Choroid plexus epithelial cell (primary cell): ENCODE results near the gene OR10H4.
"Not testable (repeated sequence)": the region's sequence is repeated elsewhere in the genome, so short reads cannot be mapped to it uniquely, and the experiment has no call there.

Source experiments
- DNase-seq: peaks from one replicate; pipeline ENCODE4 v3.0.0-alpha.2; 2010; ENCODE audit warnings: low read depth
- H3K4me3 ChIP-seq: 2 replicates; pipeline ENCODE4 v1.5.1; 2011; ENCODE audit warnings: low read depth, mild to moderate bottlenecking, control low read depth, low read length, moderate library complexity
- CTCF ChIP-seq: conservative IDR thresholded peaks from 2 replicates; pipeline ENCODE4 v1.5.1; 2011; ENCODE audit warnings: low read depth, mild to moderate bottlenecking, control low read depth, inconsistent platforms, low read length, moderate library complexity

Gene OR10H4

GRCh38 chr19:15976836-15977689 is 28.3 kb downstream of the OR10H4 start:
- no peak overlapping the region for H3K4me3 ChIP-seq
- no peak for TF ChIP-seq CTCF
- no peak for DNase-seq

GRCh38 chr19:15977690-15978089 is 28.9 kb downstream of the OR10H4 start:
- no peak for DNase-seq
- H3K4me3 ChIP-seq, result no peak overlapping the region
- no peak for TF ChIP-seq CTCF

GRCh38 chr19:15979293-15979692 is 30.5 kb downstream of the OR10H4 start:
- H3K4me3 ChIP-seq, result no peak overlapping the region
- no peak for TF ChIP-seq CTCF
- no peak for DNase-seq

- not testable (repeated sequence) for DNase-seq, H3K4me3 ChIP-seq
Measured at GRCh38 chr19:15985831-15986230, 37.0 kb downstream of the OR10H4 start.

GRCh38 chr19:15986701-15987100 is 37.9 kb downstream of the OR10H4 start:
- DNase-seq, result no peak
- TF ChIP-seq CTCF, result no peak
- H3K4me3 ChIP-seq, result no peak overlapping the region

DNA sequence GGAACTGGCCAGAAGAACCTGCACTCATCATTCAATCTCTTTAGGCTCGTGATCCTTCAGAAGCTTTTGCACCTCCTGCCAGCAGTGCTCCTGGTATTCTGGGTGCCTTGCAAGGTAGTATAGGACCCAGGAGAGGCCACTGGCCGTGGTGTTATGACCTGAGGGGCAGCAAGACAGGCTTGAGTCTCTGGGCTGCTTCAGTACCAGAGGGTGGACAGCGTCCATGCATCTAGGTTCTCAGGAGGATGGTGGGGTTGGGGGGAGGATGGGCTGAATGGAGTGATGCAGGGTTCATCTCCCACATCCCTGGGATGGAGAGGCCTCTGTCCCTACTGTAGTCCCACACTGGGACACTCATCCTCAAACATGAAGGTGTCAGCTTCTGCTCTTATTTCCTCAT is 41.1 kb downstream of the OR10H4 start:
- no peak for DNase-seq
- no peak for TF ChIP-seq CTCF

GRCh38 chr19:15991602-15992001 is 42.8 kb downstream of the OR10H4 start:
- no peak overlapping the region for H3K4me3 ChIP-seq
- no peak for DNase-seq
- no peak for TF ChIP-seq CTCF

More for the DNA sequence above, 41.1 kb downstream of the OR10H4 start:
- no peak overlapping the region for H3K4me3 ChIP-seq
